CD14-positive monocyte (primary cell): ENCODE measurements around the gene LCOR. TPM values are rescaled to one million over a fixed set of nuclear protein-coding genes. Genes with fewer than 3 reads are reported as not detected.

ENCODE experiments used
- DNase-seq, 3 donors: peaks; one replicate each; pipeline ENCODE4 v3.0.0-alpha.2; 2011 to 2022
- H2AFZ ChIP-seq: 2 replicates; pipeline ENCODE4 v1.6.0; 2012; ENCODE audit warnings: mild to moderate bottlenecking, low read depth, low read length, inconsistent platforms; ENCODE audit not compliant: insufficient read depth, poor library complexity, severe bottlenecking
- H3K27ac ChIP-seq, 2 donors: 1 replicate in 1 of 2; 2 replicates in 1 of 2; pipeline ENCODE4 v1.5.1; 2012 to 2013; ENCODE audit warnings: low read length in 2 of 2, control low read depth in 1 of 2, inconsistent platforms in 1 of 2, low read depth in 1 of 2, mild to moderate bottlenecking in 1 of 2
- H3K27me3 ChIP-seq, 2 donors: one replicate each; pipeline versions ENCODE4 v1.6.0 to v1.6.1; 2011 to 2013; ENCODE audit warnings: low read length in 2 of 2; ENCODE audit not compliant: control insufficient read depth in 2 of 2, insufficient read depth in 2 of 2
- H3K36me3 ChIP-seq, 2 donors: replicated peaks in 1 of 2; 1 replicate in 1 of 2; 2 replicates in 1 of 2; pipeline versions ENCODE4 v1.5.1 to v1.6.1; 2012 to 2013; ENCODE audit warnings: low read length in 2 of 2, control low read depth in 1 of 2, inconsistent platforms in 1 of 2, mild to moderate bottlenecking in 1 of 2; ENCODE audit not compliant: insufficient read depth in 2 of 2, control insufficient read depth in 1 of 2
- H3K4me1 ChIP-seq, 2 donors: 1 replicate in 1 of 2; 2 replicates in 1 of 2; pipeline versions ENCODE4 v1.5.1 to v1.6.1; 2012 to 2013; ENCODE audit warnings: low read length in 2 of 2, control low read depth in 1 of 2, inconsistent platforms in 1 of 2, mild to moderate bottlenecking in 1 of 2, moderate library complexity in 1 of 2; ENCODE audit not compliant: insufficient read depth in 2 of 2, control insufficient read depth in 1 of 2
- H3K4me2 ChIP-seq: replicated peaks from 2 replicates; pipeline ENCODE3; 2012; ENCODE audit warnings: low read length, moderate library complexity, mild to moderate bottlenecking; ENCODE audit not compliant: poor library complexity, severe bottlenecking; ENCODE audit errors: extremely low read depth
- H3K4me3 ChIP-seq, 3 experiments: fragments of 200-600 bp in 1 of 3; sonication (generic) in 1 of 3; replicated peaks in 1 of 3; 1 replicate in 2 of 3; 2 replicates in 1 of 3; pipeline ENCODE4 v1.5.1; 2011 to 2013; ENCODE audit warnings: low read length in 3 of 3, mild to moderate bottlenecking in 3 of 3, control low read depth in 2 of 3, low read depth in 2 of 3, inconsistent platforms in 1 of 3, moderate library complexity in 1 of 3
- H3K79me2 ChIP-seq: 2 replicates; pipeline ENCODE4 v1.6.0; 2012; ENCODE audit warnings: mild to moderate bottlenecking, control low read depth, inconsistent platforms, low read length, moderate library complexity; ENCODE audit not compliant: insufficient read depth
- H3K9ac ChIP-seq: 2 replicates; pipeline ENCODE4 v1.6.0; 2017; ENCODE audit warnings: low read length, mild to moderate bottlenecking; ENCODE audit not compliant: insufficient read depth, poor library complexity, severe bottlenecking
- H3K9me3 ChIP-seq, 2 donors: replicated peaks in 1 of 2; 1 replicate in 1 of 2; 2 replicates in 1 of 2; pipeline versions ENCODE4 v1.5.1 to v1.6.1; 2012 to 2013; ENCODE audit warnings: low read length in 2 of 2, control low read depth in 1 of 2; ENCODE audit not compliant: control insufficient read depth in 1 of 2, insufficient read depth in 1 of 2
- H4K20me1 ChIP-seq: 2 replicates; pipeline ENCODE4 v1.6.0; 2012; ENCODE audit warnings: mild to moderate bottlenecking, low read length, control low read depth, moderate library complexity; ENCODE audit not compliant: insufficient read depth
- H3K27ac Mint-ChIP-seq, 7 donors: one replicate each; pipeline ENCODE4 v1.8.0; 2020; ENCODE audit warnings: mild to moderate bottlenecking in 7 of 7, mixed read lengths in 7 of 7, moderate library complexity in 6 of 7, inconsistent platforms in 2 of 7
- H3K27me3 Mint-ChIP-seq, 3 donors: one replicate each; pipeline ENCODE4 v1.8.0; 2021 to 2022; ENCODE audit warnings: low read depth in 3 of 3, mild to moderate bottlenecking in 3 of 3, mixed read lengths in 3 of 3, moderate library complexity in 3 of 3, inconsistent platforms in 1 of 3
- H3K36me3 Mint-ChIP-seq, 2 donors: one replicate each; pipeline ENCODE4 v1.8.0; 2020; ENCODE audit warnings: mixed read lengths in 2 of 2, inconsistent platforms in 1 of 2, mild to moderate bottlenecking in 1 of 2
- H3K4me1 Mint-ChIP-seq: one replicate; pipeline ENCODE4 v1.8.0; 2020; ENCODE audit warnings: mild to moderate bottlenecking, mixed read lengths
- H3K4me3 Mint-ChIP-seq, 2 donors: one replicate each; pipeline ENCODE4 v1.8.0; 2020; ENCODE audit warnings: mild to moderate bottlenecking in 2 of 2, mixed read lengths in 2 of 2, moderate library complexity in 1 of 2
- H3K9me3 Mint-ChIP-seq, 7 donors: one replicate each; pipeline ENCODE4 v1.8.0; 2020 to 2022; ENCODE audit warnings: mixed read lengths in 7 of 7, mild to moderate bottlenecking in 6 of 7, moderate library complexity in 6 of 7, inconsistent platforms in 2 of 7
- CTCF ChIP-seq: fragments of 200-600 bp; IDR thresholded peaks from one replicate; pipeline ENCODE4 v1.8.0; 2022; ENCODE audit warnings: antibody characterized with exemption, mild to moderate bottlenecking
- WGBS: methylation state at CpG from one replicate; pipeline ENCODE4 v1.1.5; 2013; ENCODE audit warnings: missing lambda C conversion rate; ENCODE audit not compliant: insufficient coverage; 5-methylcytosine and 5-hydroxymethylcytosine counted together
- intact Hi-C, 2 donors: fragments of 100-400 bp; cut with micrococcal nuclease; formaldehyde crosslinking; loops; one replicate each; pipeline versions ENCODE4 v1.15.0 to v1.15.1; 2023
- polyA plus RNA-seq, 3 donors: library from polyadenylated mRNA; depleted of rRNA in 1 of 3; unstranded in 2 of 3; stranded (reverse) in 1 of 3; fragments of 300-500 nt in 2 of 3; fragments of >200 nt in 1 of 3; fragmentation: Illumina TruSeq in 2 of 3; gene quantifications; 1 replicate in 2 of 3; 2 replicates in 1 of 3; pipeline ENCODE4 v1.2.3, GENCODE V29; 2012 to 2021

The LCOR gene
- polyA plus RNA-seq, 3 donors, result 5.7 to 11.8 (median 10.0) TPM

GRCh38 chr10:96971324-96971723 lies 139.2 kb downstream of the LCOR start:
- no peak overlapping the region for H3K4me3 Mint-ChIP-seq
- Histone ChIP-seq H3K4me1 (no peaks in the 10 kb centered on the region), H2AFZ (no peak overlapping the region), H3K36me3 (peaks cover 3 to 6% of the 10 kb centered on the region in 2 donors), H3K4me2 (no peak overlapping the region), H3K79me2 (no peaks in the 10 kb centered on the region), H3K9me3 (no peaks in the 10 kb centered on the region), H3K4me3 (no peak overlapping the region), H3K27ac (no peak overlapping the region), H4K20me1 (no peaks in the 10 kb centered on the region), H3K9ac (no peak overlapping the region), H3K27me3 (no peaks in the 10 kb centered on the region)
- H3K9me3 Mint-ChIP-seq, result no peaks in the 10 kb centered on the region
- peaks cover 8% of the 10 kb centered on the region for H3K4me1 Mint-ChIP-seq
- H3K36me3 Mint-ChIP-seq, result peaks cover 0 to 14% of the 10 kb centered on the region in 2 donors
- no peak for TF ChIP-seq CTCF
- no peak overlapping the region for H3K27ac Mint-ChIP-seq
- intact Hi-C loops, result loop anchor here in 1 of 2 donors (5.0 kb wide), 1 partner anchor 616 kb away; the partner anchor contains the start of gene C10orf62
- WGBS, result no CpG with 5 or more reads among the region's 2 CpGs
- no peaks in the 10 kb centered on the region for H3K27me3 Mint-ChIP-seq
- DNase-seq, result no peak

GRCh38 chr10:96972264-96972663 lies 140.2 kb downstream of the LCOR start:
- no peak overlapping the region for H2AFZ ChIP-seq
- Mint-ChIP-seq H3K27ac (no peak overlapping the region), H3K27me3 (no peaks in the 10 kb centered on the region), H3K9me3 (no peaks in the 10 kb centered on the region), H3K36me3 (peaks cover 0 to 7% of the 10 kb centered on the region in 2 donors), H3K4me1 (peaks cover 8% of the 10 kb centered on the region), H3K4me3 (no peak overlapping the region)
- WGBS, result no CpG with 5 or more reads among the region's 1 CpG
- H3K4me3 ChIP-seq, result no peak overlapping the region
- no peaks in the 10 kb centered on the region for H3K9me3 ChIP-seq
- no peaks in the 10 kb centered on the region for H3K36me3 ChIP-seq
- H4K20me1 ChIP-seq, result no peaks in the 10 kb centered on the region
- DNase-seq, result no peak
- intact Hi-C loops, result loop anchor here in 1 of 2 donors (5.0 kb wide), 1 partner anchor 615 kb away; the partner anchor contains the start of gene C10orf62
- no peaks in the 10 kb centered on the region for H3K27me3 ChIP-seq
- no peaks in the 10 kb centered on the region for H3K4me1 ChIP-seq
- H3K79me2 ChIP-seq, result no peaks in the 10 kb centered on the region
- no peak overlapping the region for H3K4me2 ChIP-seq
- no peak overlapping the region for H3K27ac ChIP-seq
- no peak overlapping the region for H3K9ac ChIP-seq
- no peak for TF ChIP-seq CTCF
